ENCODE results near the gene TNS1. TPM values are rescaled to one million over a fixed set of nuclear protein-coding genes. Genes with fewer than 3 reads are reported as not detected.

TNS1 gene
- total RNA-seq, 6 experiments from 2014 or later, result 113 to 139 (median 126) TPM

GRCh38 chr2:217792626-217793527 is 209.9 kb downstream of the TNS1 start:
- no peak for DNase-seq
- Mint-ChIP-seq H3K4me1 (ENCODE audit: low read depth) (peaks cover 37% of the 10 kb centered on the region), H3K4me3 (no peak overlapping the region), H3K9me3 (peaks cover 2% of the 10 kb centered on the region; the same call in 1 of the 2 replicates), H3K36me3 (ENCODE audit: low read depth) (peaks cover 14% of the 10 kb centered on the region), H3K27me3 (ENCODE audit: insufficient read depth) (peaks cover 5% of the 10 kb centered on the region), H3K27ac (peak overlapping the region; percentile 14; the same call in 1 of the 2 replicates)
- TF ChIP-seq CTCF (IDR thresholded peaks at IDR 0.05), result no peak

GRCh38 chr2:217791551-217791950 is 211.2 kb downstream of the TNS1 start:
- H3K4me1 Mint-ChIP-seq (ENCODE audit: low read depth), result peaks cover 37% of the 10 kb centered on the region
- no peak for TF ChIP-seq CTCF (IDR thresholded peaks at IDR 0.05)
- H3K27ac Mint-ChIP-seq, result 0 out of 2 replicates have a peak overlapping the region, but pooled peaks have one; percentile 8
- H3K36me3 Mint-ChIP-seq (ENCODE audit: low read depth), result peaks cover 22% of the 10 kb centered on the region
- H3K9me3 Mint-ChIP-seq, result peaks cover 4% of the 10 kb centered on the region; the same call in 1 of the 2 replicates
- no peak for DNase-seq
- H3K4me3 Mint-ChIP-seq, result no peak overlapping the region
- H3K27me3 Mint-ChIP-seq (ENCODE audit: insufficient read depth), result peaks cover 3% of the 10 kb centered on the region

DNA sequence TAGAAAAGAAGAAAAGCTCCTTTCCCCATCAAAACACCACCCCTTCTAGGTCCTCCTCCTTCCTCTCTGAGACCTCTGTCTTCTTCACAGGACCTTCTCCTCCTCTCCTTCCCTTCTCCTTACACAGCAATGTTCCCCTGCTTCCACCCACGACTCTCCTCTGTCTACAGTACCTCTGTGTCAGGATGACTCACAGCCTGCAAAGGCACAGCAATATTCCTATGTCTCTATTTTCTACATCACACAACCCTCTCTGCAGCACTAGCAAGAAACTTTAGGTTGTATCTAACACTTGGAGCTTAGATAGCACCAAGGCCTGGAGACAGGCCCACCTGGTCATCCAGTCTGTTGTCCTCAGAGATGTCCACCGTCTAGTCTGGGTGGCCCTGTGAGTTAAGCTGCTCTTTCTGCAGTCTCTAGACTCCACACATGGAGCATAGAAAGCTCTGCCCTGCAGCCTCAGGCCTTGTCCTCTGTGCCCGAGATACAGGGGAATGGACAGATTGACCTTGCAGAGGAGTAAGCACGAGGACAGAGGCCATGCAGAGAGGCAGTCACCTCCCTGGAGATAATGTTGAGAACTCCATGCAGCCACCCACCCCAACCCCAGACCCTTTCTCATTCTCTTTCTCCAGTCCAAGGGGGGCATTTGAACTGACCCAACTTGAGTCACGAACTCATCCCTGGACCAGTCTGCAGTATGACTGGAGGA is 212.0 kb downstream of the TNS1 start:
- DNase-seq, result peak; percentile 54
- peak overlapping the region; percentile 67 for H3K27ac Mint-ChIP-seq
- H3K4me3 Mint-ChIP-seq, result no peak overlapping the region
- peaks cover 4% of the 10 kb centered on the region; the same call in 1 of the 2 replicates for H3K9me3 Mint-ChIP-seq
- no peak for TF ChIP-seq CTCF (IDR thresholded peaks at IDR 0.05)
- peaks cover 2% of the 10 kb centered on the region; the same call in 1 of the 2 replicates for H3K27me3 Mint-ChIP-seq (ENCODE audit: insufficient read depth)
- H3K36me3 Mint-ChIP-seq (ENCODE audit: low read depth), result peaks cover 26% of the 10 kb centered on the region
- H3K4me1 Mint-ChIP-seq (ENCODE audit: low read depth), result peaks cover 32% of the 10 kb centered on the region

- DNase-seq, result no peak
- Mint-ChIP-seq H3K4me3 (no peak overlapping the region), H3K4me1 (ENCODE audit: low read depth) (peaks cover 36% of the 10 kb centered on the region), H3K27me3 (ENCODE audit: insufficient read depth) (peaks cover 2% of the 10 kb centered on the region; the same call in 1 of the 2 replicates), H3K9me3 (peaks cover 4% of the 10 kb centered on the region; the same call in 1 of the 2 replicates), H3K36me3 (ENCODE audit: low read depth) (peaks cover 26% of the 10 kb centered on the region), H3K27ac (peak overlapping the region; percentile 67)
- no peak for TF ChIP-seq CTCF (IDR thresholded peaks at IDR 0.05)
Measured at GRCh38 chr2:217790195-217790594, 212.6 kb downstream of the TNS1 start.

- Mint-ChIP-seq H3K36me3 (ENCODE audit: low read depth) (peaks cover 26% of the 10 kb centered on the region), H3K27me3 (ENCODE audit: insufficient read depth) (peaks cover 2% of the 10 kb centered on the region; the same call in 1 of the 2 replicates), H3K4me1 (ENCODE audit: low read depth) (peaks cover 37% of the 10 kb centered on the region), H3K4me3 (no peak overlapping the region), H3K9me3 (peaks cover 4% of the 10 kb centered on the region; the same call in 1 of the 2 replicates), H3K27ac (no peak overlapping the region)
- DNase-seq, result no peak
- TF ChIP-seq CTCF (IDR thresholded peaks at IDR 0.05), result no peak
Measured at GRCh38 chr2:217789736-217790181, 213.0 kb downstream of the TNS1 start.

Data from HFFc6 (cell line).